ENCODE results near the gene PRRG1. TPM values are rescaled to one million over a fixed set of nuclear protein-coding genes. Genes with fewer than 3 reads are reported as not detected.

PRRG1 gene
- total and polyA plus RNA-seq, 8 donors, result 0.76 to 8.8 (median 2.9) TPM

DNA sequence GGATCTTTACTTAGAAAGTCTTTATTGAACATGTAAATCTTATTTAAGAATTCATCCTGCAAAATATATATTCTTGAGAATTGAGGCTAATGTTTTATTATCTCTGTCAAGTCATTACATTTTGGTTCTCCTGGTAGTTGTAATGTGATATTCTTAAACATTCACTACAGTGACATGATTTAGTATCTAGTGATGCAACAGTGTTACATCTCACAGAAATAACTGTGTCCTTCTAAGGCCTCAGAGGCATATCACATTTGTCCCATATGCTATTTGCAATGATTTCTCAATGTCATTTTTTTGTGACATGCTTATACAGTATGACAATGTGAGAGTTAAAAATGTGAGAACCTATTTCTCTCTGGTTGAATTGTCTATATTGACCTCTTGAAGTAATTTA is 34.1 kb downstream of the PRRG1 start:
- TF ChIP-seq POLR2A (IDR thresholded peaks at IDR 0.05), result no peak
- no peak for TF ChIP-seq POLR2AphosphoS5 (IDR thresholded peaks at IDR 0.05)
- TF ChIP-seq, protein P1, sequence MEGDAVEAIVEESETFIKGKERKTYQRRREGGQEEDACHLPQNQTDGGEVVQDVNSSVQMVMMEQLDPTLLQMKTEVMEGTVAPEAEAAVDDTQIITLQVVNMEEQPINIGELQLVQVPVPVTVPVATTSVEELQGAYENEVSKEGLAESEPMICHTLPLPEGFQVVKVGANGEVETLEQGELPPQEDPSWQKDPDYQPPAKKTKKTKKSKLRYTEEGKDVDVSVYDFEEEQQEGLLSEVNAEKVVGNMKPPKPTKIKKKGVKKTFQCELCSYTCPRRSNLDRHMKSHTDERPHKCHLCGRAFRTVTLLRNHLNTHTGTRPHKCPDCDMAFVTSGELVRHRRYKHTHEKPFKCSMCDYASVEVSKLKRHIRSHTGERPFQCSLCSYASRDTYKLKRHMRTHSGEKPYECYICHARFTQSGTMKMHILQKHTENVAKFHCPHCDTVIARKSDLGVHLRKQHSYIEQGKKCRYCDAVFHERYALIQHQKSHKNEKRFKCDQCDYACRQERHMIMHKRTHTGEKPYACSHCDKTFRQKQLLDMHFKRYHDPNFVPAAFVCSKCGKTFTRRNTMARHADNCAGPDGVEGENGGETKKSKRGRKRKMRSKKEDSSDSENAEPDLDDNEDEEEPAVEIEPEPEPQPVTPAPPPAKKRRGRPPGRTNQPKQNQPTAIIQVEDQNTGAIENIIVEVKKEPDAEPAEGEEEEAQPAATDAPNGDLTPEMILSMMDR (IDR thresholded peaks at IDR 0.05), result no peak
- no peak for TF ChIP-seq EP300 (IDR thresholded peaks at IDR 0.05)
- intact Hi-C loops (cut with DNase I; ENCODE audit: low total_unique reads), result no loop called here
- no peak overlapping the region for H3K27ac ChIP-seq
- H3K4me1 ChIP-seq, result peaks cover 0 to 15% (median 0%) of the 10 kb centered on the region in 4 donors
- DNase-seq, result no peak
- H3K4me3 ChIP-seq, result no peak overlapping the region
- no peaks in the 10 kb centered on the region for H3K36me3 ChIP-seq
- peaks cover 0 to 6% (median 0%) of the 10 kb centered on the region in 4 donors for H3K9me3 ChIP-seq
- peaks cover 0 to 4% (median 0%) of the 10 kb centered on the region in 3 donors for H3K27me3 ChIP-seq

DNA sequence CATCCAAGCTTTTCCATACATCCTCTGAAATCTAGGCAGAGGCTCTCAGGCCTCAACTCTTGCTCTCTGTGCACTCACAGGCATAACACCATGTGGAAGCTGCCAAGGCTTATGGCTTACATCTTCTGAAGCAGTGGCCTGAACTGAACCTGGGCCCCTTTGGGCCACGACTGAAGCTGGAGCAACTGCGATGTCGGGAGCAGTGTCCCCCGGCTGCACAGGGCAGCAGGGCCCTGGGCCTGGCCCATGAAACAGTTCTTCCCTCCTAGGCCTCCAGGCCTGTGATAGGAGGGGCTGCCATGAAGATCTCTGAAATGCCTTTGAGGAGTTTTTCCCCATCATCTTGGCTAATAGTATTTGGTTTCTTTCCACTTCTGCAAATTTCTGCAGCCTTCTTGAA is 39.2 kb downstream of the PRRG1 start:
- intact Hi-C loops (cut with DNase I; ENCODE audit: low total_unique reads), result no loop called here
- no peak overlapping the region for H3K4me3 ChIP-seq
- H3K27ac ChIP-seq, result no peak overlapping the region
- H3K36me3 ChIP-seq, result no peaks in the 10 kb centered on the region
- no peak for TF ChIP-seq EP300 (IDR thresholded peaks at IDR 0.05)
- no peak for TF ChIP-seq POLR2AphosphoS5 (IDR thresholded peaks at IDR 0.05)
- TF ChIP-seq POLR2A (IDR thresholded peaks at IDR 0.05), result no peak
- TF ChIP-seq, protein P1 (IDR thresholded peaks at IDR 0.05), result no peak
- no peak for DNase-seq
- H3K4me1 ChIP-seq, result no peaks in the 10 kb centered on the region
- peaks cover 0 to 6% (median 0%) of the 10 kb centered on the region in 3 donors for H3K27me3 ChIP-seq
- H3K9me3 ChIP-seq, result peaks cover 0 to 19% (median 2%) of the 10 kb centered on the region in 4 donors
- WGBS, 5 donors, result 88 to 97% (median 95%) methylated on average over 4 of the region's 4 CpGs; no CpG with 5 or more reads in 1 of the 5 donors

DNA sequence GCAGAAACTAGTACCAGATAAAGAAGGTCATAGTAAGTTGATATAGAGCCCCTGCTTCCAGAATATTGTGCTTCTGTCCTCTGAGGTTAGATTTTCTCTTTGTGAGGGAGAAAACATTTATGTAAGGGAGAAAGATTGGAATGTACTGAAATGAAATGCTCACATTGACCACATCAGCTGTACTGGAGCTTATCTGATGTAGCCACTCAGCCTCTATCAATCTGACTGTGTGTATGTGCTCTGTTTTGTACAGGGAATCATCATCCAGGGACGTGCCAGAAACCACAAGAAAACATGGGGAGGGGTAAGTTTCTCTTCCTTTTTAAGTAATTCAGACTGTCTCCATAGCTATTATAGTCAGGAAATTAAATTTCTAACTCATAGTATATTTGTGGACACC is 56.8 kb downstream of the PRRG1 start:
- no peak overlapping the region for H3K27ac ChIP-seq
- no peaks in the 10 kb centered on the region for H3K36me3 ChIP-seq
- peaks cover 0 to 4% (median 0%) of the 10 kb centered on the region in 4 donors for H3K9me3 ChIP-seq
- DNase-seq, result peak in 1 of 2 donors; percentile 2
- H3K4me1 ChIP-seq, result no peaks in the 10 kb centered on the region
- intact Hi-C loops (cut with DNase I; ENCODE audit: low total_unique reads), result no loop called here
- no peak overlapping the region for H3K4me3 ChIP-seq
- 25 to 53% (median 43%) methylated on average over 1 of the region's 1 CpG for WGBS, 5 donors
- TF ChIP-seq, protein P1 (IDR thresholded peaks at IDR 0.05), result no peak
- no peak for TF ChIP-seq EP300 (IDR thresholded peaks at IDR 0.05)
- no peak for TF ChIP-seq POLR2AphosphoS5 (IDR thresholded peaks at IDR 0.05)
- TF ChIP-seq POLR2A (IDR thresholded peaks at IDR 0.05), result no peak
- H3K27me3 ChIP-seq, result no peaks in the 10 kb centered on the region

DNA sequence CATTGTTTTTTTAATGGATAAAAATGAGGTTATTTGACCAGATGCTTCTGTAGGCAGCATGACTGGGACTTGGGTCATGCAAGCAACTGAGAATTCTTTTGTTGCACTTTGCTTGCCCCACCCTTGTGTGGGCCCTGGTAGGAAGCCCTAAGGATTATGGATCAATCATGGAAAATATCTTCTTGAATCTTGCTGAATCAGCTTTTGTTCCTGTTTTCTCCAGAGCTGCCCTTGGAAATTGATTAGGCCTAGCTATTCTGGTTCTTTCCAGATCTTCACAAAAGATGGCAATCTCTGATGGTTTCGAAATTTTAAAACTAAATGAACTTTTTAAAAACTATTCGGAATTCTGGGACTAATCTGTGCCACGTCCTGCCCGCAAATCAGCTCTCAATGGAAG is 58.6 kb downstream of the PRRG1 start:
- TF ChIP-seq POLR2AphosphoS5 (IDR thresholded peaks at IDR 0.05), result no peak
- TF ChIP-seq EP300 (IDR thresholded peaks at IDR 0.05), result no peak
- TF ChIP-seq, protein P1 (IDR thresholded peaks at IDR 0.05), result no peak
- TF ChIP-seq POLR2A (IDR thresholded peaks at IDR 0.05), result no peak
- Histone ChIP-seq H3K4me3 (no peak overlapping the region), H3K27me3 (no peaks in the 10 kb centered on the region), H3K27ac (no peak overlapping the region), H3K9me3 (no peaks in the 10 kb centered on the region), H3K4me1 (no peaks in the 10 kb centered on the region), H3K36me3 (no peaks in the 10 kb centered on the region)
- intact Hi-C loops (cut with DNase I; ENCODE audit: low total_unique reads), result no loop called here
- 83 to 100% (median 94%) methylated on average over 4 of the region's 4 CpGs for WGBS, 5 donors
- DNase-seq, result no peak

Measured in stomach (tissue), 9 donors.